ENCODE measurements around the gene PDZRN3. TPM values are rescaled to one million over a fixed set of nuclear protein-coding genes. Genes with fewer than 3 reads are reported as not detected.

Gene PDZRN3
- total RNA-seq, 1 experiment from 2014 or later = not detected

- Mint-ChIP-seq H3K27me3 (ENCODE audit: unreplicated experiment) (no peaks in the 10 kb centered on the region), H3K27ac (ENCODE audit: unreplicated experiment) (no peak overlapping the region), H3K36me3 (ENCODE audit: insufficient read depth, unreplicated experiment) (no peaks in the 10 kb centered on the region), H3K4me3 (ENCODE audit: low read depth, unreplicated experiment) (no peak overlapping the region), H3K4me1 (ENCODE audit: low read depth, unreplicated experiment) (no peaks in the 10 kb centered on the region), H3K9me3 (ENCODE audit: low read depth, unreplicated experiment) (peaks cover 6% of the 10 kb centered on the region)
- no peak for DNase-seq
- CTCF ChIA-PET = no interaction called here
- intact Hi-C loops (cut with micrococcal nuclease; ENCODE audit: unreplicated experiment) = no loop called here
- no TSS peak for BruUV-seq (replicated peaks)
- no peak for TF ChIP-seq CTCF (IDR thresholded peaks at IDR 0.05; ENCODE audit: unreplicated experiment)
Observed at GRCh38 chr3:73555076-73555475, 69.7 kb downstream of the PDZRN3 start.

GRCh38 chr3:73552700-73553099 lies 72.0 kb downstream of the PDZRN3 start:
- no peaks in the 10 kb centered on the region for H3K36me3 Mint-ChIP-seq (ENCODE audit: insufficient read depth, unreplicated experiment)
- no peak overlapping the region for H3K27ac Mint-ChIP-seq (ENCODE audit: unreplicated experiment)
- no peak for TF ChIP-seq CTCF (IDR thresholded peaks at IDR 0.05; ENCODE audit: unreplicated experiment)
- no peaks in the 10 kb centered on the region for H3K4me1 Mint-ChIP-seq (ENCODE audit: low read depth, unreplicated experiment)
- CTCF ChIA-PET = no interaction called here
- H3K9me3 Mint-ChIP-seq (ENCODE audit: low read depth, unreplicated experiment) = peaks cover 6% of the 10 kb centered on the region
- no TSS peak for BruUV-seq (replicated peaks)
- no peak overlapping the region for H3K4me3 Mint-ChIP-seq (ENCODE audit: low read depth, unreplicated experiment)
- intact Hi-C loops (cut with micrococcal nuclease; ENCODE audit: unreplicated experiment) = no loop called here
- no peaks in the 10 kb centered on the region for H3K27me3 Mint-ChIP-seq (ENCODE audit: unreplicated experiment)
- DNase-seq = no peak

- CTCF ChIA-PET = no interaction called here
- Mint-ChIP-seq H3K27me3 (ENCODE audit: unreplicated experiment) (no peaks in the 10 kb centered on the region), H3K4me3 (ENCODE audit: low read depth, unreplicated experiment) (no peak overlapping the region), H3K36me3 (ENCODE audit: insufficient read depth, unreplicated experiment) (no peaks in the 10 kb centered on the region), H3K4me1 (ENCODE audit: low read depth, unreplicated experiment) (no peaks in the 10 kb centered on the region), H3K27ac (ENCODE audit: unreplicated experiment) (no peak overlapping the region), H3K9me3 (ENCODE audit: low read depth, unreplicated experiment) (peaks cover 6% of the 10 kb centered on the region)
- no TSS peak for BruUV-seq (replicated peaks)
- TF ChIP-seq CTCF (IDR thresholded peaks at IDR 0.05; ENCODE audit: unreplicated experiment) = no peak
- intact Hi-C loops (cut with micrococcal nuclease; ENCODE audit: unreplicated experiment) = no loop called here
- DNase-seq = no peak
Observed at GRCh38 chr3:73550032-73550431, 74.7 kb downstream of the PDZRN3 start.

GRCh38 chr3:73549051-73549600 lies 75.6 kb downstream of the PDZRN3 start:
- H3K27ac Mint-ChIP-seq (ENCODE audit: unreplicated experiment) = no peak overlapping the region
- no peak for TF ChIP-seq CTCF (IDR thresholded peaks at IDR 0.05; ENCODE audit: unreplicated experiment)
- peaks cover 6% of the 10 kb centered on the region for H3K9me3 Mint-ChIP-seq (ENCODE audit: low read depth, unreplicated experiment)
- H3K4me3 Mint-ChIP-seq (ENCODE audit: low read depth, unreplicated experiment) = no peak overlapping the region
- DNase-seq = no peak
- no peaks in the 10 kb centered on the region for H3K4me1 Mint-ChIP-seq (ENCODE audit: low read depth, unreplicated experiment)
- CTCF ChIA-PET = no interaction called here
- H3K36me3 Mint-ChIP-seq (ENCODE audit: insufficient read depth, unreplicated experiment) = no peaks in the 10 kb centered on the region
- H3K27me3 Mint-ChIP-seq (ENCODE audit: unreplicated experiment) = no peaks in the 10 kb centered on the region
- intact Hi-C loops (cut with micrococcal nuclease; ENCODE audit: unreplicated experiment) = no loop called here
- BruUV-seq (replicated peaks) = no TSS peak
